HepG2 (cell line): ENCODE data around the gene COA3. TPM values are rescaled to one million over a fixed set of nuclear protein-coding genes. Genes with fewer than 3 reads are reported as not detected.

Experiments used
- ARNTL ChIP-seq: sonication (generic); formaldehyde crosslinking; IDR thresholded peaks from 2 replicates; pipeline ENCODE4 v1.4.0; 2020; ENCODE audit warnings: mild to moderate bottlenecking, missing genetic modification reagents
- CCAR2 ChIP-seq: fragments of 200-400 bp; formaldehyde crosslinking; optimal IDR thresholded peaks from 2 replicates; pipeline ENCODE3; 2018; ENCODE audit warnings: low read depth, mild to moderate bottlenecking, low read length, moderate library complexity
- FLYWCH1 ChIP-seq: sonication (generic); formaldehyde crosslinking; IDR thresholded peaks from 2 replicates; pipeline ENCODE4 v1.8.1; 2023; ENCODE audit warnings: mild to moderate bottlenecking, missing genetic modification reagents
- FOXA3 ChIP-seq: IDR thresholded peaks from 2 replicates; pipeline ENCODE4 v1.6.1; 2016; ENCODE audit warnings: missing genetic modification reagents, missing compliant biosample characterization
- HBP1 ChIP-seq: IDR thresholded peaks from 2 replicates; pipeline ENCODE4 v1.6.1; 2016; ENCODE audit warnings: low read depth, control low read depth
- HIVEP1 ChIP-seq: sonication (generic); formaldehyde crosslinking; IDR thresholded peaks from 2 replicates; pipeline ENCODE4 v1.4.0; 2020; ENCODE audit warnings: mild to moderate bottlenecking, missing genetic modification reagents
- HNF4A ChIP-seq: sonication (generic); formaldehyde crosslinking; IDR thresholded peaks from 2 replicates; pipeline ENCODE4 v1.4.0; 2020; ENCODE audit warnings: missing genetic modification reagents
- HNRNPUL1 ChIP-seq: fragments of 200-400 bp; formaldehyde crosslinking; IDR thresholded peaks from 2 replicates; pipeline ENCODE4 v1.6.1; 2017; ENCODE audit warnings: low read depth, mild to moderate bottlenecking, low read length, moderate library complexity
- MAFF ChIP-seq: IDR thresholded peaks from 2 replicates; pipeline ENCODE4 v1.6.1; 2011; ENCODE audit warnings: low read depth, low read length, improper control_type of control experiment
- MXI1 ChIP-seq: IDR thresholded peaks from 3 replicates; pipeline ENCODE4 v1.6.1; 2012; ENCODE audit warnings: low read depth, low read length, inconsistent platforms, borderline replicate concordance
- REXO4 ChIP-seq: sonication (generic); formaldehyde crosslinking; IDR thresholded peaks from 2 replicates; pipeline ENCODE4 v1.8.0; 2022; ENCODE audit warnings: missing genetic modification reagents, mild to moderate bottlenecking, borderline replicate concordance
- TEAD3 ChIP-seq: optimal IDR thresholded peaks from 2 replicates; pipeline ENCODE3; 2016; ENCODE audit warnings: borderline replicate concordance
- UBTF ChIP-seq: sonication (generic); formaldehyde crosslinking; IDR thresholded peaks from 2 replicates; pipeline ENCODE4 v1.4.0; 2020; ENCODE audit warnings: mild to moderate bottlenecking, missing genetic modification reagents
- USF2 ChIP-seq, 2 experiments: sonication (generic) in 1 of 2; formaldehyde crosslinking in 1 of 2; IDR thresholded peaks; 2 replicates each; pipeline versions ENCODE4 v1.5.1 to v1.6.1; 2011 to 2020; ENCODE audit warnings: borderline replicate concordance in 1 of 2, low read depth in 1 of 2, low read length in 1 of 2, mild to moderate bottlenecking in 1 of 2, missing genetic modification reagents in 1 of 2, moderate library complexity in 1 of 2
- YEATS4 ChIP-seq: sonication (generic); formaldehyde crosslinking; IDR thresholded peaks from 2 replicates; pipeline ENCODE4 v1.4.0; 2020; ENCODE audit warnings: missing genetic modification reagents, borderline replicate concordance
- ZBTB42 ChIP-seq: sonication (generic); formaldehyde crosslinking; IDR thresholded peaks from 2 replicates; pipeline ENCODE4 v1.5.0; 2020; ENCODE audit warnings: mild to moderate bottlenecking, missing genetic modification reagents
- ZMYM2 ChIP-seq: sonication (generic); formaldehyde crosslinking; IDR thresholded peaks from 2 replicates; pipeline ENCODE4 v1.8.0; 2022; ENCODE audit warnings: mild to moderate bottlenecking, missing genetic modification reagents
- ZNF20 ChIP-seq: sonication (generic); formaldehyde crosslinking; IDR thresholded peaks from 2 replicates; pipeline ENCODE4 v1.4.0; 2020; ENCODE audit warnings: mild to moderate bottlenecking, moderate library complexity, missing genetic modification reagents
- ZNF207 ChIP-seq: fragments of 450-650 bp; IDR thresholded peaks from 2 replicates; pipeline ENCODE4 v1.6.1; 2016; ENCODE audit warnings: antibody characterized with exemption, borderline replicate concordance
- ZNF33A ChIP-seq: sonication (generic); formaldehyde crosslinking; IDR thresholded peaks from 2 replicates; pipeline ENCODE4 v1.5.1; 2020; ENCODE audit warnings: missing genetic modification reagents, mild to moderate bottlenecking, moderate library complexity, borderline replicate concordance
- ZNF709 ChIP-seq: sonication (generic); formaldehyde crosslinking; IDR thresholded peaks from 2 replicates; pipeline ENCODE4 v1.5.0; 2020; ENCODE audit warnings: mild to moderate bottlenecking, missing genetic modification reagents
- ZNF83 ChIP-seq: sonication (generic); formaldehyde crosslinking; IDR thresholded peaks from 2 replicates; pipeline ENCODE4 v1.4.0; 2020; ENCODE audit warnings: missing genetic modification reagents, mild to moderate bottlenecking, borderline replicate concordance
- polyA plus RNA-seq, 8 experiments: library from polyadenylated mRNA; depleted of rRNA in 3 of 8; stranded (reverse) in 7 of 8; unstranded in 1 of 8; fragments of >200 nt; fragmentation: Illumina TruSeq in 4 of 8; extraction: Trizol in 4 of 8; gene quantifications; 2 replicates each; pipeline versions ENCODE4 v1.2.1 to v1.2.3, GENCODE V29; 2011 to 2016; ENCODE audit warnings: low read depth in 4 of 8, missing spikeins in 1 of 8, mixed read lengths in 1 of 8; ENCODE audit not compliant: insufficient read depth in 1 of 8
- total RNA-seq, 5 experiments: library from RNA; depleted of rRNA; stranded (reverse); fragments of >200 nt; fragmentation: Illumina TruSeq; extraction: Trizol; gene quantifications; 2 replicates each; pipeline ENCODE4 v1.2.3, GENCODE V29; 2016; ENCODE audit warnings: low read depth in 1 of 5

The COA3 gene
- total and polyA plus RNA-seq, 2 of the 13 experiments (the other 11 are each of a cell fraction or from before 2014, with no cell fraction given), result 133 to 202 TPM

GRCh38 chr17:42832934-42833766 lies 34.6 kb upstream of the COA3 start, which contains the start of gene PSME3 (continued):
- TF ChIP-seq UBTF (CRISPR knock-in tag), result peak; percentile 83
- no peak for TF ChIP-seq FLYWCH1
- no peak for TF ChIP-seq ZMYM2
- TF ChIP-seq REXO4, result no peak
- TF ChIP-seq ARNTL (CRISPR knock-in tag), result peak; percentile 96
- TF ChIP-seq ZNF20 (CRISPR knock-in tag), result peak; percentile 69; the same call in 1 of the 2 replicates
- TF ChIP-seq MXI1, result peak; percentile 99; the same call in 2 of the 3 replicates
- peak; percentile 7; the same call in 1 of the 2 replicates for TF ChIP-seq MAFF
- TF ChIP-seq ZNF709 (CRISPR knock-in tag), result peak; percentile 94
- peak; percentile 17 for TF ChIP-seq HNF4A (CRISPR knock-in tag)
- no peak for TF ChIP-seq ZNF33A (CRISPR knock-in tag)
- peak; percentile 82; the same call in 1 of the 2 replicates for TF ChIP-seq HBP1 (CRISPR knock-in tag)
- peak; percentile 57; the same call in 1 of the 2 replicates for TF ChIP-seq FOXA3 (CRISPR knock-in tag)
- TF ChIP-seq ZBTB42 (CRISPR knock-in tag), result peak; percentile 40; the same call in 1 of the 2 replicates
- no peak for TF ChIP-seq TEAD3 (CRISPR knock-in tag)
- TF ChIP-seq YEATS4 (CRISPR knock-in tag), result peak; percentile 99
- TF ChIP-seq HIVEP1 (CRISPR knock-in tag), result peak; percentile 97
- no peak for TF ChIP-seq CCAR2
- TF ChIP-seq ZNF83, result no peak; the same call in 1 of the 2 replicates
- TF ChIP-seq HNRNPUL1, result no peak
- peak; percentile 39; the same call in 1 of the 2 replicates for TF ChIP-seq USF2 (IDR thresholded peaks at IDR 0.05; ENCODE audit: low read depth, low read length)
- peak; percentile 64; the same call in 1 of the 2 replicates for TF ChIP-seq USF2 (CRISPR knock-in tag; IDR thresholded peaks at IDR 0.05; ENCODE audit: borderline replicate concordance)
- no peak for TF ChIP-seq ZNF207
